HG02759 (cell line): ENCODE data around the gene CD22.

Experiments
- ATAC-seq: cut with Tn5 transposase; IDR thresholded peaks from one replicate; pipeline ENCODE4 v1.9.1; 2021; ENCODE audit warnings: mild to moderate bottlenecking, moderate library complexity; ENCODE audit not compliant: unreplicated experiment

The CD22 gene

GRCh38 chr19:35295792-35296462 lies 33.1 kb upstream of the CD22 start:
- ATAC-seq = peak; percentile 48

GRCh38 chr19:35296644-35297514 lies 32.1 kb upstream of the CD22 start:
- ATAC-seq = no peak

GRCh38 chr19:35297515-35297848 lies 31.5 kb upstream of the CD22 start:
- no peak for ATAC-seq

- no peak for ATAC-seq
These were observed 31.1 kb upstream of the CD22 start for GRCh38 chr19:35297922-35298321.

- no peak for ATAC-seq
These were observed 30.4 kb upstream of the CD22 start for GRCh38 chr19:35298561-35298972.

GRCh38 chr19:35299523-35300338 lies 29.3 kb upstream of the CD22 start:
- no peak for ATAC-seq

- ATAC-seq = no peak
These were observed 28.7 kb upstream of the CD22 start for GRCh38 chr19:35300339-35300649.

GRCh38 chr19:35301961-35302360 lies 27.0 kb upstream of the CD22 start:
- no peak for ATAC-seq

- no peak for ATAC-seq
These were observed 26.5 kb upstream of the CD22 start for GRCh38 chr19:35302446-35302845.

GRCh38 chr19:35303357-35303915 lies 25.6 kb upstream of the CD22 start:
- ATAC-seq = no peak

- no peak for ATAC-seq
These were observed 25.0 kb upstream of the CD22 start for GRCh38 chr19:35304036-35304435.

GRCh38 chr19:35305181-35305580 lies 23.8 kb upstream of the CD22 start:
- ATAC-seq = no peak

- ATAC-seq = no peak
These were observed 22.3 kb upstream of the CD22 start for GRCh38 chr19:35306473-35307246.

GRCh38 chr19:35307931-35308330 lies 21.1 kb upstream of the CD22 start:
- no peak for ATAC-seq

- ATAC-seq = no peak
These were observed 20.1 kb upstream of the CD22 start for GRCh38 chr19:35308910-35309309.

GRCh38 chr19:35309481-35310279 lies 19.3 kb upstream of the CD22 start:
- no peak for ATAC-seq

GRCh38 chr19:35310331-35310730 lies 18.7 kb upstream of the CD22 start:
- ATAC-seq = no peak

GRCh38 chr19:35310811-35311465 lies 18.0 kb upstream of the CD22 start:
- no peak for ATAC-seq

GRCh38 chr19:35311901-35312665 lies 16.9 kb upstream of the CD22 start:
- no peak for ATAC-seq
